HepG2 (cell line): ENCODE measurements around the gene YLPM1. TPM values are rescaled to one million over a fixed set of nuclear protein-coding genes. Genes with fewer than 3 reads are reported as not detected.

Experiments
- CBFB ChIP-seq: sonication (generic); formaldehyde crosslinking; IDR thresholded peaks from 2 replicates; pipeline ENCODE4 v1.4.0; 2020; ENCODE audit warnings: missing genetic modification reagents
- CREB1 ChIP-seq, 2 experiments: fragments of 450-650 bp in 1 of 2; IDR thresholded peaks; 2 replicates each; pipeline ENCODE4 v1.6.1; 2016 to 2017; ENCODE audit warnings: control low read depth in 1 of 2, mild to moderate bottlenecking in 1 of 2, missing compliant biosample characterization in 1 of 2, missing genetic modification characterization in 1 of 2
- HDAC1 ChIP-seq: sonication (generic); formaldehyde crosslinking; IDR thresholded peaks from 2 replicates; pipeline ENCODE4 v1.5.1; 2020; ENCODE audit warnings: mild to moderate bottlenecking, missing genetic modification reagents
- ISX ChIP-seq: sonication (generic); formaldehyde crosslinking; conservative IDR thresholded peaks from 2 replicates; pipeline ENCODE4 v1.5.0; 2020; ENCODE audit warnings: missing genetic modification reagents
- NR2F6 ChIP-seq, 2 experiments: IDR thresholded peaks; 2 replicates each; pipeline ENCODE4 v1.6.1; 2016; ENCODE audit warnings: antibody characterized with exemption in 1 of 2, mild to moderate bottlenecking in 1 of 2
- RBM22 ChIP-seq: fragments of 200-400 bp; formaldehyde crosslinking; optimal IDR thresholded peaks from 2 replicates; pipeline ENCODE3; 2017; ENCODE audit warnings: mild to moderate bottlenecking, low read length, moderate library complexity
- RFX1 ChIP-seq: fragments of 450-650 bp; IDR thresholded peaks from 2 replicates; pipeline ENCODE4 v1.6.1; 2017
- RFXAP ChIP-seq: sonication (generic); formaldehyde crosslinking; IDR thresholded peaks from 2 replicates; pipeline ENCODE4 v1.4.0; 2020; ENCODE audit warnings: missing genetic modification reagents, borderline replicate concordance
- TBX2 ChIP-seq: sonication (generic); formaldehyde crosslinking; IDR thresholded peaks from 2 replicates; pipeline ENCODE4 v1.5.0; 2020; ENCODE audit warnings: missing genetic modification reagents, mild to moderate bottlenecking, borderline replicate concordance
- ZFY ChIP-seq: sonication (generic); formaldehyde crosslinking; IDR thresholded peaks from 2 replicates; pipeline ENCODE4 v1.4.0; 2020; ENCODE audit warnings: missing genetic modification reagents
- ZNF747 ChIP-seq: sonication (generic); formaldehyde crosslinking; IDR thresholded peaks from 2 replicates; pipeline ENCODE4 v1.8.1; 2023; ENCODE audit warnings: missing genetic modification reagents, mild to moderate bottlenecking, borderline replicate concordance
- polyA plus RNA-seq, 8 experiments: library from polyadenylated mRNA; depleted of rRNA in 3 of 8; stranded (reverse) in 7 of 8; unstranded in 1 of 8; fragments of >200 nt; fragmentation: Illumina TruSeq in 4 of 8; extraction: Trizol in 4 of 8; gene quantifications; 2 replicates each; pipeline versions ENCODE4 v1.2.1 to v1.2.3, GENCODE V29; 2011 to 2016; ENCODE audit warnings: low read depth in 4 of 8, missing spikeins in 1 of 8, mixed read lengths in 1 of 8; ENCODE audit not compliant: insufficient read depth in 1 of 8
- total RNA-seq, 5 experiments: library from RNA; depleted of rRNA; stranded (reverse); fragments of >200 nt; fragmentation: Illumina TruSeq; extraction: Trizol; gene quantifications; 2 replicates each; pipeline ENCODE4 v1.2.3, GENCODE V29; 2016; ENCODE audit warnings: low read depth in 1 of 5
- TF ChIP-seq, protein P1 (sequence below): sonication (generic); formaldehyde crosslinking; IDR thresholded peaks from 2 replicates; pipeline ENCODE4 v1.4.0; 2020; ENCODE audit warnings: missing genetic modification reagents
- TF ChIP-seq, protein P2 (sequence below): sonication (generic); formaldehyde crosslinking; IDR thresholded peaks from 2 replicates; pipeline ENCODE4 v1.5.1; 2020; ENCODE audit warnings: missing genetic modification reagents, mild to moderate bottlenecking, borderline replicate concordance
- TF ChIP-seq, protein P3 (sequence below): sonication (generic); formaldehyde crosslinking; IDR thresholded peaks from 2 replicates; pipeline ENCODE4 v1.5.1; 2020; ENCODE audit warnings: mild to moderate bottlenecking, missing genetic modification reagents, moderate library complexity
- TF ChIP-seq, protein P4 (sequence below): sonication (generic); formaldehyde crosslinking; IDR thresholded peaks from 2 replicates; pipeline ENCODE4 v1.8.0; 2022; ENCODE audit warnings: mild to moderate bottlenecking, missing genetic modification reagents; ENCODE audit not compliant: insufficient replicate concordance
- TF ChIP-seq, protein P5 (sequence below): sonication (generic); formaldehyde crosslinking; IDR thresholded peaks from 2 replicates; pipeline ENCODE4 v1.4.0; 2020; ENCODE audit warnings: missing genetic modification reagents, borderline replicate concordance

Gene YLPM1
- total and polyA plus RNA-seq, 2 of the 13 experiments (the other 11 are each of a cell fraction or from before 2014, with no cell fraction given): 6.7 to 21.9 TPM

DNA sequence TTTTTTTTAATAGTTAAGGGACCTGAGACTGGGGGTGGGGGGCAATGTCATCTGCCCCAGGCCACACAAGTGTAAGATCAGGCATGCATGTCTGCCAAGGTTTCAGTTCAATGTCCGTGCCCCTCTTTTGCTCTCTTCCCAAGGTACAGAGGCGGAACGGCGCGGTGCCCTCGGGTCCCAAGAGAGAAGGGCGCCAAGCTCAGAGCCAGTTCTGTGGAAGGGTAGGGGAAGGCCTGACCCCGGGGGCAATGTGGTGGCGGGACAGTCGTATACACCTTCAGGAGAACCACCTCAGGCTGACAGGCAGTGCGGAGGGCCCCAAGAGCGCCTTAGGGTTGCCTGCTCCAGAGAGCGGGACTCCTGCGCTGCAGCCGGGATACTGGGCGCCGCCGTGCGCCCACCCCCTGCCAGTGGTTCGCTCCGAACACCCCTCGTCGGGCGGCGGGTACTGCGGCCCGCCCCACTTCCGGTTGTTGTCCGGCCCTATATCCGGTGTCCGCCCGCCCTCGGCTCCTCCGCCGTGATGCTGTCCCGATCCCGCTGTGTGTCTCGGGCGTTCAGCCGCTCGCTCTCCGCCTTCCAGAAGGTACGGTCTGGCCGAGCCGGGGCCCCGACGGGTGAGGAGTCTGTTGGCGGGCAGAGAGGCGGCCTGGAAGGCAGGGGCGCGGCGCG, 118.5 kb downstream of the YLPM1 start, which contains the start of gene DLST (continued):
- TF ChIP-seq, protein P1, sequence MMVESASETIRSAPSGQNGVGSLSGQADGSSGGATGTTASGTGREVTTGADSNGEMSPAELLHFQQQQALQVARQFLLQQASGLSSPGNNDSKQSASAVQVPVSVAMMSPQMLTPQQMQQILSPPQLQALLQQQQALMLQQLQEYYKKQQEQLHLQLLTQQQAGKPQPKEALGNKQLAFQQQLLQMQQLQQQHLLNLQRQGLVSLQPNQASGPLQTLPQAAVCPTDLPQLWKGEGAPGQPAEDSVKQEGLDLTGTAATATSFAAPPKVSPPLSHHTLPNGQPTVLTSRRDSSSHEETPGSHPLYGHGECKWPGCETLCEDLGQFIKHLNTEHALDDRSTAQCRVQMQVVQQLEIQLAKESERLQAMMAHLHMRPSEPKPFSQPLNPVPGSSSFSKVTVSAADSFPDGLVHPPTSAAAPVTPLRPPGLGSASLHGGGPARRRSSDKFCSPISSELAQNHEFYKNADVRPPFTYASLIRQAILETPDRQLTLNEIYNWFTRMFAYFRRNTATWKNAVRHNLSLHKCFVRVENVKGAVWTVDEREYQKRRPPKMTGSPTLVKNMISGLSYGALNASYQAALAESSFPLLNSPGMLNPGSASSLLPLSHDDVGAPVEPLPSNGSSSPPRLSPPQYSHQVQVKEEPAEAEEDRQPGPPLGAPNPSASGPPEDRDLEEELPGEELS (CRISPR knock-in tag): peak; percentile 62; the same call in 1 of the 2 replicates
- peak; percentile 94 for TF ChIP-seq ZFY (CRISPR knock-in tag)
- TF ChIP-seq CBFB: peak; percentile 83
- TF ChIP-seq RFX1: no peak
- peak; percentile 34; the same call in 1 of the 2 replicates for TF ChIP-seq CREB1 (IDR thresholded peaks at IDR 0.05)
- peak; percentile 32; the same call in 1 of the 2 replicates for TF ChIP-seq CREB1 (CRISPR knock-in tag; IDR thresholded peaks at IDR 0.05)
- TF ChIP-seq, protein P2, sequence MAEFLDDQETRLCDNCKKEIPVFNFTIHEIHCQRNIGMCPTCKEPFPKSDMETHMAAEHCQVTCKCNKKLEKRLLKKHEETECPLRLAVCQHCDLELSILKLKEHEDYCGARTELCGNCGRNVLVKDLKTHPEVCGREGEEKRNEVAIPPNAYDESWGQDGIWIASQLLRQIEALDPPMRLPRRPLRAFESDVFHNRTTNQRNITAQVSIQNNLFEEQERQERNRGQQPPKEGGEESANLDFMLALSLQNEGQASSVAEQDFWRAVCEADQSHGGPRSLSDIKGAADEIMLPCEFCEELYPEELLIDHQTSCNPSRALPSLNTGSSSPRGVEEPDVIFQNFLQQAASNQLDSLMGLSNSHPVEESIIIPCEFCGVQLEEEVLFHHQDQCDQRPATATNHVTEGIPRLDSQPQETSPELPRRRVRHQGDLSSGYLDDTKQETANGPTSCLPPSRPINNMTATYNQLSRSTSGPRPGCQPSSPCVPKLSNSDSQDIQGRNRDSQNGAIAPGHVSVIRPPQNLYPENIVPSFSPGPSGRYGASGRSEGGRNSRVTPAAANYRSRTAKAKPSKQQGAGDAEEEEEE (CRISPR knock-in tag): no peak
- peak; percentile 36 for TF ChIP-seq NR2F6 (IDR thresholded peaks at IDR 0.05)
- TF ChIP-seq NR2F6 (CRISPR knock-in tag; IDR thresholded peaks at IDR 0.05): peak; percentile 57; the same call in 1 of the 2 replicates
- TF ChIP-seq RFXAP (CRISPR knock-in tag): peak; percentile 65; the same call in 1 of the 2 replicates
- TF ChIP-seq, protein P3, sequence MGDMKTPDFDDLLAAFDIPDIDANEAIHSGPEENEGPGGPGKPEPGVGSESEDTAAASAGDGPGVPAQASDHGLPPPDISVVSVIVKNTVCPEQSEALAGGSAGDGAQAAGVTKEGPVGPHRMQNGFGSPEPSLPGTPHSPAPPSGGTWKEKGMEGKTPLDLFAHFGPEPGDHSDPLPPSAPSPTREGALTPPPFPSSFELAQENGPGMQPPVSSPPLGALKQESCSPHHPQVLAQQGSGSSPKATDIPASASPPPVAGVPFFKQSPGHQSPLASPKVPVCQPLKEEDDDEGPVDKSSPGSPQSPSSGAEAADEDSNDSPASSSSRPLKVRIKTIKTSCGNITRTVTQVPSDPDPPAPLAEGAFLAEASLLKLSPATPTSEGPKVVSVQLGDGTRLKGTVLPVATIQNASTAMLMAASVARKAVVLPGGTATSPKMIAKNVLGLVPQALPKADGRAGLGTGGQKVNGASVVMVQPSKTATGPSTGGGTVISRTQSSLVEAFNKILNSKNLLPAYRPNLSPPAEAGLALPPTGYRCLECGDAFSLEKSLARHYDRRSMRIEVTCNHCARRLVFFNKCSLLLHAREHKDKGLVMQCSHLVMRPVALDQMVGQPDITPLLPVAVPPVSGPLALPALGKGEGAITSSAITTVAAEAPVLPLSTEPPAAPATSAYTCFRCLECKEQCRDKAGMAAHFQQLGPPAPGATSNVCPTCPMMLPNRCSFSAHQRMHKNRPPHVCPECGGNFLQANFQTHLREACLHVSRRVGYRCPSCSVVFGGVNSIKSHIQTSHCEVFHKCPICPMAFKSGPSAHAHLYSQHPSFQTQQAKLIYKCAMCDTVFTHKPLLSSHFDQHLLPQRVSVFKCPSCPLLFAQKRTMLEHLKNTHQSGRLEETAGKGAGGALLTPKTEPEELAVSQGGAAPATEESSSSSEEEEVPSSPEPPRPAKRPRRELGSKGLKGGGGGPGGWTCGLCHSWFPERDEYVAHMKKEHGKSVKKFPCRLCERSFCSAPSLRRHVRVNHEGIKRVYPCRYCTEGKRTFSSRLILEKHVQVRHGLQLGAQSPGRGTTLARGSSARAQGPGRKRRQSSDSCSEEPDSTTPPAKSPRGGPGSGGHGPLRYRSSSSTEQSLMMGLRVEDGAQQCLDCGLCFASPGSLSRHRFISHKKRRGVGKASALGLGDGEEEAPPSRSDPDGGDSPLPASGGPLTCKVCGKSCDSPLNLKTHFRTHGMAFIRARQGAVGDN (CRISPR knock-in tag): peak; percentile 91
- TF ChIP-seq, protein P4, sequence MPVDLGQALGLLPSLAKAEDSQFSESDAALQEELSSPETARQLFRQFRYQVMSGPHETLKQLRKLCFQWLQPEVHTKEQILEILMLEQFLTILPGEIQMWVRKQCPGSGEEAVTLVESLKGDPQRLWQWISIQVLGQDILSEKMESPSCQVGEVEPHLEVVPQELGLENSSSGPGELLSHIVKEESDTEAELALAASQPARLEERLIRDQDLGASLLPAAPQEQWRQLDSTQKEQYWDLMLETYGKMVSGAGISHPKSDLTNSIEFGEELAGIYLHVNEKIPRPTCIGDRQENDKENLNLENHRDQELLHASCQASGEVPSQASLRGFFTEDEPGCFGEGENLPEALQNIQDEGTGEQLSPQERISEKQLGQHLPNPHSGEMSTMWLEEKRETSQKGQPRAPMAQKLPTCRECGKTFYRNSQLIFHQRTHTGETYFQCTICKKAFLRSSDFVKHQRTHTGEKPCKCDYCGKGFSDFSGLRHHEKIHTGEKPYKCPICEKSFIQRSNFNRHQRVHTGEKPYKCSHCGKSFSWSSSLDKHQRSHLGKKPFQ (CRISPR knock-in tag): peak; percentile 32
- TF ChIP-seq RBM22: no peak
- peak; percentile 71 for TF ChIP-seq HDAC1 (CRISPR knock-in tag)
- TF ChIP-seq ZNF747 (CRISPR knock-in tag): peak; percentile 59; the same call in 1 of the 2 replicates
- no peak for TF ChIP-seq ISX (CRISPR knock-in tag)
- peak; percentile 76; the same call in 1 of the 2 replicates for TF ChIP-seq TBX2
- TF ChIP-seq, protein P5, sequence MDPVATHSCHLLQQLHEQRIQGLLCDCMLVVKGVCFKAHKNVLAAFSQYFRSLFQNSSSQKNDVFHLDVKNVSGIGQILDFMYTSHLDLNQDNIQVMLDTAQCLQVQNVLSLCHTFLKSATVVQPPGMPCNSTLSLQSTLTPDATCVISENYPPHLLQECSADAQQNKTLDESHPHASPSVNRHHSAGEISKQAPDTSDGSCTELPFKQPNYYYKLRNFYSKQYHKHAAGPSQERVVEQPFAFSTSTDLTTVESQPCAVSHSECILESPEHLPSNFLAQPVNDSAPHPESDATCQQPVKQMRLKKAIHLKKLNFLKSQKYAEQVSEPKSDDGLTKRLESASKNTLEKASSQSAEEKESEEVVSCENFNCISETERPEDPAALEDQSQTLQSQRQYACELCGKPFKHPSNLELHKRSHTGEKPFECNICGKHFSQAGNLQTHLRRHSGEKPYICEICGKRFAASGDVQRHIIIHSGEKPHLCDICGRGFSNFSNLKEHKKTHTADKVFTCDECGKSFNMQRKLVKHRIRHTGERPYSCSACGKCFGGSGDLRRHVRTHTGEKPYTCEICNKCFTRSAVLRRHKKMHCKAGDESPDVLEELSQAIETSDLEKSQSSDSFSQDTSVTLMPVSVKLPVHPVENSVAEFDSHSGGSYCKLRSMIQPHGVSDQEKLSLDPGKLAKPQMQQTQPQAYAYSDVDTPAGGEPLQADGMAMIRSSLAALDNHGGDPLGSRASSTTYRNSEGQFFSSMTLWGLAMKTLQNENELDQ: no peak
